Hepatic stellate cell (primary cell): ENCODE results near the gene OPN1MW.
"Not testable (repeated sequence)": the region's sequence is repeated elsewhere in the genome, so short reads cannot be mapped to it uniquely, and the experiment has no call there.

Experiments
- DNase-seq: peaks from one replicate; pipeline ENCODE4 v3.0.0; 2011; ENCODE audit warnings: low spot score

OPN1MW gene

GRCh38 chrX:154182296-154182695, at the start of gene OPN1MW:
OPN1MW (plus strand) TSS chrX:154182596; CDS start chrX:154182678, 82 bp downstream.
- DNase-seq, result not testable (repeated sequence)

DNA sequence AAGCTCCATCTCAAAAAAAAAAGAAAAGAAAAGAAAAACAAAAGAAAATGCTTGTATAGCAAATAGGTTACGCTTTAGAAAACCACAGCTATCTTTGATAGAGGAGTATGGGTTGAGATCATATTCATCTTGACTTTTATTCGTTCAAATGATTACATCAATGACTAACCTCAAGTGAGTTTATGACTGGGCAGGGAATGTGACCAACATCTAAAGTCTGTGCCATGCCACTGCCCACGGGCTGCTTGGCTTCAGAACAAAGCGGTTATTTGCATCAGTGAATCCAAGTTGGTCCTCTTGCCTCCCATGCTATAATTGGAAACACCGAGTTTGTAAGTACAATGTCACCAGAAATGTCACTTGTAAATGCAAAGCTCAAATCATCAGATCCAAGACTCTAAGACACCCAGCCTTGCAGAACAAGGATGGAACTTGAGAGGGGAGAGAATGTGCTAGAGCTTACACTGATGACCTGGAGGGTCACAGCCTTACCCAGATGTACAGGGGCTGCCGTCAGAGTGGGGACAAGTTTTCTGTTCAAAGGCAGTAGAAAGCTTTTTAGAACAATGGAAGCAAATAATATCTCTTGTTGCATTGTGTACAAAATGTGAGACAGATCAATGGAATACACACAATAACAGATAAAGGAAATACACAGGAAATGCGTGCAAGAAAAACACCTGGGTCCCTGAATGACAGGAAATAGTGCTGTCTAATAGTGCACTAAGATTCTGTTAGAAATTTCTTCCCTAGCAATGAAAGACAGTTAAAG, 46.8 kb upstream of the OPN1MW start:
- no peak for DNase-seq

DNA sequence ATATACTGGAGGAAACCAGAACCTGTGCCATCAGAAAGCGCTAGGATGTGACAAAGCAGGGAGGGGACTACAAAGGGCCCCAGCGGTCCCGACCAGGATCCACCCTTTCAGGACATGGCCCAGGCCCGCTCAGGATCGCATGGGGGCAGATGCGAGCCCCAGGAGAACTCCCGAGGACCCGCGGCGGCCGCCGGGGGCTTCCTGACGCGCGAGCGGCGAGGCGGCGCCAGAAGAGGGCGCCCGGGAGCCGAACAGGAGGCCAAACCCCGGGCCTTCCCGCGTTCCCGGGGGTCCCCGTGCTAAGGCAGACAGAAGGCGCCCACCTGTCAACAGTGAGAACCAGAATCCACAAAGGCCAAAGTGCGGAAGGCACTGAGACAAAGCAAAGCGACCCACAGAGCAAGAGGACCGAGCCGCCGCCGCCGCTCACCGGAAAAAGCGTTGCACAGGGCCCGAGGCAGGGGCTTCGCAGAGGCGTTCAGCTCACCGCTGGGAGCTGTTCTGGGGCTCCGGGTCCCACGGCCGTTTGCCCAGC, 45.7 kb upstream of the OPN1MW start:
- peak; percentile 52 for DNase-seq

DNA sequence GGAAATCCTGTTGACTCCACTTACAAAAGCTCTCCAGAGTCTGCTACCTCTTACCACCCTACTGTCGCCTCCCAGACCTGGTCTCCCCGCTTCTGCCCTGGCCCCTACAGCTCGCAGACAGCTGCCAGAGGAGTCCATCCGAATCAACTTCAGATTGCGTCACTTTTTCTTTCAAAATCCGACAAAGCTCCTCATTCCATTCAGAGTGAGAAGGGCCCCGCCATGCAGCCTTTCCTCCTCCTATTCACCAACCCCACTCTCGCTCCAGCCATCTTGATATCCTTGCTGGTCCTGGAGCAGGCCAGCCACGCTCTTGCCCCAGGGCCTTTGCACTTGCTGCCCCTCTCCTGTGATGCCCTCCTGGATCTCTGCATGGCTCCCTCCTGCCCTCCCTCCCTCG, 43.5 kb upstream of the OPN1MW start:
- no peak for DNase-seq

GRCh38 chrX:154140206-154140605, 42.2 kb upstream of the OPN1MW start:
- DNase-seq, result no peak

GRCh38 chrX:154140742-154141141, 41.7 kb upstream of the OPN1MW start:
- DNase-seq, result no peak

DNA sequence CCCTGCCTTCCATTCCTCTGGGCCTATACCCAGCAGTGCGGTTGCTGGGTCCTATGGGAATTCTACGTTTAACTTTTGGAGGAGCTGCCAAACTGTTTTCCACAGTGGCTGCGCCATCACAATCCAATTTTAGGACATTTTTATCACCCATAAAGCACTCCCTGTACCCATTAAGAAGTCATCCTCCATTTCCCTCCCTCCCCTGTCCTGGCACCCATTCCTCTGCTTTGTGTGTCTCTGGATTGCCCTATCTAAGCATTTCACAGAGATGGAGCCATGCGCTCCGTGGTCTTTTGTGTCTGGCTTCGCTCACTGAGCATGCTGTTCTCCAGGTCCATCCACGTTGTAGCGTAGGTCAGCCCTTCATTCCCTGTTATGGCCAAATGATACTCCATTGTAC, 40.0 kb upstream of the OPN1MW start:
- no peak for DNase-seq

DNA sequence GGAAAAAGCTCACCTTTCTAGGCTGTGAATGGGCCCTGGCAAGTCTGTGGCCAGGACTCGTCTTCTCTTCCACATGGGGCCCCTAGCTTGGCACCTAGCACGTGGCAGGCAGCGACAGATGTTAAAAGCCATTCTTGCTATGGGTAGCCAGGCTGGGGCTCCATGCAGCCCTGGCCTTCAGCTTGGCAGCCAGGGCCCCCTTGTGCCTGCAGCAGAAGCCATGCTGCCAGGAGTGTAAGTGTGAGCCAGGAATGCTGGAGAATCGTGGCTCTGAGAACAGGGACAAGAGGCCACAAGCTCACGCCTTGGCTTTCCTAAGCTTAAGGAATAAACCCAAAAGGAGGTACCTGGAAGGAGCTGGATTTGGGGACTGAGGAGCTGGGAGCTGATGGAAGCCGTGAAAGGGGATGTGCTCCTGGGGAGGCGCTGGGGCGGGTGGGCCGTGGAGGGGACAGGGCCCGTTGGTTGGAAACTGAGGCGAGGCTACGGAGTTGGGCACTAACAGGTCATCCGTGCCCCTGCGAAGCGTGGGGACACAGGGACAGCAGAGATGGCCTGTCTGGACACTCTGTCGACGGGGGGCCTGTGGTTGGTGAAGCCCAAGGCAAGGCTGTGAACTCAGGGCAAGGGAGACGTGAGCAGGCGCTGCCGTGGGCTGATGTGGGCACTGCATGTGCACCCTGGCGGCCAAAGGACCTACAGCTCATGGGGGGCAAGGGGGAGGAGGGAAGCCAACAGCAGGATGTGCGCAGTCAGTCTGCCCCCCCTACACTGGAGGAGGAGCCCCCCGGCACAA, 39.2 kb upstream of the OPN1MW start:
- no peak for DNase-seq

GRCh38 chrX:154144010-154144409, 38.4 kb upstream of the OPN1MW start, which contains the start of gene OPN1LW:
OPN1LW (plus strand) TSS chrX:154144243; CDS start chrX:154144284, 41 bp downstream.
- DNase-seq, result not testable (repeated sequence)

GRCh38 chrX:154151030-154151429, 31.4 kb upstream of the OPN1MW start:
- not testable (repeated sequence) for DNase-seq

GRCh38 chrX:154156221-154156620, 26.2 kb upstream of the OPN1MW start:
- not testable (repeated sequence) for DNase-seq

DNA sequence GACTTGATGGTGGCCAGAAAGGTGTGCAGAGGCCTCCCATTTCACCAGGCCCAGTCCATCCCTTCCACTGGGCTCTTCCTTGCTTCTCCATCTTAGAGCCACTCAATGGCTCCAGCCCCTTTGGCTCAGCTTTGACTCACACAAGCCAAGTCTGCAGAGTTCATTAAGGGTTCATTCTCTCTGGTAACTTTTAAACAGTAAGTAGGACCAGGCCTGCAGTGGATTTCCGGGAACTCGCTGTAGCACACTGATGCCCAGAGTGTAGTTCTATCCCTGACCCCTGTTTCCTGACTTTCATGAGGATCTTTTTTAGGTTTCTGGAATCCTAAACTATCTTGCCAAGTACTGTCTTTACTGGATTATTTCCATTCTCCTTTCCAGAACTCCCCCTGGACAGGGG, 25.2 kb upstream of the OPN1MW start:
- not testable (repeated sequence) for DNase-seq

GRCh38 chrX:154159345-154159744, 23.1 kb upstream of the OPN1MW start:
- DNase-seq, result not testable (repeated sequence)

- not testable (repeated sequence) for DNase-seq
Measured at GRCh38 chrX:154164902-154165301, 17.5 kb upstream of the OPN1MW start.

GRCh38 chrX:154168384-154168783, 14.0 kb upstream of the OPN1MW start:
- DNase-seq, result not testable (repeated sequence)

DNA sequence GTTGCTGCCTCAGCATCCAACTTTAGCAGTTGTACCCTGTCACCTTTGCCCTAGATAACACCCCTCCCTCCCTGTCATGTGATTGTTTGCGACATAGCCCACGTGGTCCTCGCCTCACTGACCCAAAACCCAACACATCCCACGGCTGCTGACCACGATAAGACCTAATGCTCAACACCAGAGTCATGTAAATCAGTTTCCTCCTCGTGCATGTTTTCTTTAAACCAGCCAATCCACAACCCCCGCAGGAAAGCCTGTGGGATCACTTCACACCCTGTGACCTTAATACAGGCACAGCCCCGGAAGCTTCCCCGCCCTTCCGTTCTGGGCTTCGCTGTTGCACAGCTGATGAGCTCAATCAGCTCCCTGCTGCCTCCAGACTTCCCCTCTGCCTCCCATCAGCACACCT, 9.9 kb upstream of the OPN1MW start:
- DNase-seq, result not testable (repeated sequence)

DNA sequence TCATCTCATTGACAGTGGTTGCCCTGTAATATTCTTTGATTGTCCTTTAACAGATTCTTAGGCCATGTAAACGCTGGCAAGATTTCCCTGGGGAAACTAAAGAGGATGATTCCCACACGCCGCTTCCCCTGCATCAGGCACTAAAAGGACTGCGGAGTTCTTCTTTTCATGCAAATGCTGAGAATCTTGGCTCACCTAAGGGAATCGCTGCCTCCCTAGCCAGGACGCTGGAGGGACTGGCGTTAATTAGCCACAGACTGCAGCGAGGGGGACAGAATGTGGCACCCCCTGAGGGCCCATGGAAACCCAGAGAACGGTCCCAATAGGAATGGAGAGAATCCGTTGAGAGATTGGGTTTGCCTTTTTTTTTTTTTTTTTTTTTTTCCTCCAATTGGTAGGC, 8.0 kb upstream of the OPN1MW start:
- DNase-seq, result not testable (repeated sequence)

DNA sequence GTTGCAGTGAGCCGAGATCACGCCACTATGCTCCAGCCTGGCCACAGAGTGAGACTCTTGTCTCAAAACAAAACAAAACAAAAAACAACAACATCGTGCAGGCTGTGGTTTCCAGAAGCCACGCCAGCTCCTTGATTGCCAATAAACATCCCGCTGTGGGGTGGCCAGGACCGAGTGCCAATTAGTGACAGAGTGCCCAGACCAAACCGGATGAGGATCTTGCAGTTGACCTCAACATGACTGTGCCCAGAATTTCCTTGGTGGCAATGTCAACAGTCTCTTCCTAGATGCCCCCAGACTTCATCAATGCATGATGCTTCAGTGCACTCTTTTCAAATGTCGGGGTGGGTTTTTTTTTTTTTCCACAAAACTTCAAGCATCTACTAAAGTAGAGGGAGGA, 1.4 kb downstream of the OPN1MW start:
- not testable (repeated sequence) for DNase-seq

DNA sequence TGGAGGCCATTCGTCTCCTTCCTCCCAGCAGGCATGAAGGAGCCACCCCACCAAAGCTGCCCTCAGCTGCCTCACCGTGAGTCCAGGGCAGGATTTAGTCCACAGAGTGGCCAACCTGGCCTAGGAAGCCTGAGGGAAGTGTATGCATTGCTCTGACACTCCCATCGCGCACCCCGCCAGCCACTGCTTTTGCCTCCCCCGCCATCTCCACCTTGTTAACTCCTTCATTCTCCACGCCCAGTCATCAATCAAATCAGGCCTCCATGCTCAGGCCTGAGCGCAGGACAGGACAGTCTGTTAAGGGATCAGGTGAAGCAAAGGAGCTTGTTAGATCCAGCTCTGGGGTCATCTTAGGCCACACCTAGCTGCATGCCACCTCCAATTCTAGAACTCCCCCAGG, 10.4 kb downstream of the OPN1MW start:
- not testable (repeated sequence) for DNase-seq

DNA sequence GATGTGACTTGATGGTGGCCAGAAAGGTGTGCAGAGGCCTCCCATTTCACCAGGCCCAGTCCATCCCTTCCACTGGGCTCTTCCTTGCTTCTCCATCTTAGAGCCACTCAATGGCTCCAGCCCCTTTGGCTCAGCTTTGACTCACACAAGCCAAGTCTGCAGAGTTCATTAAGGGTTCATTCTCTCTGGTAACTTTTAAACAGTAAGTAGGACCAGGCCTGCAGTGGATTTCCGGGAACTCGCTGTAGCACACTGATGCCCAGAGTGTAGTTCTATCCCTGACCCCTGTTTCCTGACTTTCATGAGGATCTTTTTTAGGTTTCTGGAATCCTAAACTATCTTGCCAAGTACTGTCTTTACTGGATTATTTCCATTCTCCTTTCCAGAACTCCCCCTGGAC, 11.9 kb downstream of the OPN1MW start:
- not testable (repeated sequence) for DNase-seq

DNA sequence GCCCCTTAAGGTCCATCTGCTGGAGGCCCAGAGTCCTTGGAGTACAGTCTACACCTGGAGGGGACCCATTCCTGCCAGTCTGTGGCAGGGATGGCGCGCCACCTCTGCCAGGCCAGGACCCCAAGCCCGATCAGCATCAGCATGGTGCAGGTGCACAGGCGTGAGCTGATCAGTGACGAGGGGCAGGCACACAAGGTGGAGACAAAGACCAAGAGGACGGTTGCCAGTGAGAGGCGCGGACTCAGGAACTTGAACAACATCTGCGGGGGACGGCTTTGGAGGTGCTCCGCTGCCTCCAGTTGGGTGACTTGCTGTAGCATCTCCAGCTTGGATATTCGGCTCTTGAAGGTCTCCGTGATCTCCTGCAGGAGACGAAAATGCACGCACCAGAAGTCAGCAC, 14.1 kb downstream of the OPN1MW start:
- not testable (repeated sequence) for DNase-seq

DNA sequence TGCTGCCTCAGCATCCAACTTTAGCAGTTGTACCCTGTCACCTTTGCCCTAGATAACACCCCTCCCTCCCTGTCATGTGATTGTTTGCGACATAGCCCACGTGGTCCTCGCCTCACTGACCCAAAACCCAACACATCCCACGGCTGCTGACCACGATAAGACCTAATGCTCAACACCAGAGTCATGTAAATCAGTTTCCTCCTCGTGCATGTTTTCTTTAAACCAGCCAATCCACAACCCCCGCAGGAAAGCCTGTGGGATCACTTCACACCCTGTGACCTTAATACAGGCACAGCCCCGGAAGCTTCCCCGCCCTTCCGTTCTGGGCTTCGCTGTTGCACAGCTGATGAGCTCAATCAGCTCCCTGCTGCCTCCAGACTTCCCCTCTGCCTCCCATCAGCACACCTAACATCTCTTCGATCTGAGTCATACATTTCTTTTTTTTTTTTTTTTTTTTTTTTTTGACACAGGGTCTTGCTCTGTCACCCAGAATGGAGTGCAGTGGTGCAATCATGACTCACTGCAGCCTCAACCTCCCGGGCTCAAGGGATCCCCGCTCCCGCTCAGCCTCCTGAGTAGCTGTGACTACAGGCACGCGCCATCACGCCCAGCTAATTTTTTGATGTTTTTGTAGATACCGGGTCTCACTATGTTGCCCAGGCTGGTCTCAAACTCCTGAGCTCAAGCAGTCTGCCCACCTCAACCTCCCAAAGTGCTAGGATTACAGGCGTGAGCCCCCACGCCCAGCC, 27.4 kb downstream of the OPN1MW start:
- DNase-seq, result not testable (repeated sequence)
